ENCODE data around the gene UGT2A3. TPM values are rescaled to one million over a fixed set of nuclear protein-coding genes. Genes with fewer than 3 reads are reported as not detected.

The UGT2A3 gene
- total and polyA plus RNA-seq, 2 of the 4 experiments (the other 2 are of a cell fraction): not detected

GRCh38 chr4:68906780-68907137 lies 44.8 kb downstream of the UGT2A3 start:
- intact Hi-C loops (cut with micrococcal nuclease): no loop called here
- no peak overlapping the region for H3K4me2 ChIP-seq (ENCODE audit: low read depth, low read length)

More at GRCh38 chr4:68906780-68907137, 44.8 kb downstream of the UGT2A3 start:
- H3K36me3 ChIP-seq (ENCODE audit: control insufficient read depth, insufficient read depth, low read length): no peaks in the 10 kb centered on the region
- no peak overlapping the region for H3K4me3 ChIP-seq (ENCODE audit: insufficient read depth, low read depth, low read length)
- WGBS, 2 experiments (ENCODE audit: extremely low coverage in 2 of 2, insufficient read length in 1 of 2): no CpG with 5 or more reads among the region's 10 CpGs
- H4K91ac ChIP-seq (ENCODE audit: insufficient read depth, low read depth, low read length): no peak overlapping the region
- H4K8ac ChIP-seq (ENCODE audit: low read depth in 2 of 2, low read length in 2 of 2): no peak overlapping the region
- BruUV-seq (replicated peaks): no TSS peak
- H3K9me3 ChIP-seq (ENCODE audit: control insufficient read depth, insufficient read depth, low read length): no peaks in the 10 kb centered on the region
- in situ Hi-C loops (cut with MboI; ENCODE audit: low sequenced_read_pairs): no loop called here
- H3K4ac ChIP-seq (ENCODE audit: low read depth, low read length): no peak overlapping the region
- no peak for TF ChIP-seq MAZ (IDR thresholded peaks at IDR 0.05; ENCODE audit: borderline replicate concordance, low read depth, low read length)
- TF ChIP-seq MAFK (IDR thresholded peaks at IDR 0.05; ENCODE audit: low read depth, low read length): no peak
- TF ChIP-seq CHD1 (IDR thresholded peaks at IDR 0.05; ENCODE audit: low read depth, low read length): no peak
- TF ChIP-seq SMC3 (IDR thresholded peaks at IDR 0.05; ENCODE audit: low read depth, low read length): no peak
- TF ChIP-seq CTCF (conservative IDR thresholded peaks at IDR 0.05; ENCODE audit: low read depth, low read length): no peak
- TF ChIP-seq FOS (IDR thresholded peaks at IDR 0.05; ENCODE audit: low read depth, low read length): no peak
- no peak for TF ChIP-seq NFE2L2 (IDR thresholded peaks at IDR 0.05; ENCODE audit: low read depth, low read length)
- TF ChIP-seq ELK1 (IDR thresholded peaks at IDR 0.05; ENCODE audit: borderline replicate concordance, low read depth, low read length): no peak
- TF ChIP-seq USF2 (IDR thresholded peaks at IDR 0.05; ENCODE audit: low read depth, low read length): no peak
- TF ChIP-seq MXI1 (IDR thresholded peaks at IDR 0.05; ENCODE audit: borderline replicate concordance, low read depth, low read length): no peak
- no peak for TF ChIP-seq RAD21 (IDR thresholded peaks at IDR 0.05; ENCODE audit: low read length)
- dilution Hi-C loops (cut with HindIII; ENCODE audit: low sequenced_read_pairs, unreplicated experiment): no loop called here
- DNase-seq (no peak), ATAC-seq (ENCODE audit: low read depth) (no peak)
- CTCF ChIA-PET: no interaction called here
- H2BK20ac ChIP-seq (ENCODE audit: low read depth, low read length): no peak overlapping the region
- peak overlapping the region; percentile 4 for H2AFZ ChIP-seq (replicated peaks; ENCODE audit: low read length, poor library complexity)
- no peaks in the 10 kb centered on the region for H3K27me3 ChIP-seq (ENCODE audit: control insufficient read depth, insufficient read depth, low read length)
- no peak overlapping the region for H2BK120ac ChIP-seq (ENCODE audit: low read depth, low read length)
- H3K9me1 ChIP-seq (ENCODE audit: insufficient read depth, low read length): no peaks in the 10 kb centered on the region
- H3K18ac ChIP-seq (ENCODE audit: low read depth, low read length): no peak overlapping the region
- H3K9ac ChIP-seq (ENCODE audit: low read depth, low read length): no peak overlapping the region
- no peak overlapping the region for H4K5ac ChIP-seq (ENCODE audit: low read depth, low read length)
- no peak overlapping the region for H2BK5ac ChIP-seq (ENCODE audit: low read depth, low read length, poor library complexity, severe bottlenecking)
- no peaks in the 10 kb centered on the region for H4K20me1 ChIP-seq (ENCODE audit: insufficient read depth, low read length)
- no peak overlapping the region for H2AK9ac ChIP-seq (replicated peaks; ENCODE audit: low read depth, low read length, poor library complexity)
- no peak overlapping the region for H2BK15ac ChIP-seq (ENCODE audit: low read depth, low read length)
- POLR2A ChIA-PET (ENCODE audit: unreplicated experiment): no interaction called here
- H3K27ac ChIP-seq (ENCODE audit: insufficient read depth, low read length): no peak overlapping the region
- no peaks in the 10 kb centered on the region for H3K4me1 ChIP-seq (ENCODE audit: control insufficient read depth, insufficient read depth, low read length)
- no peak overlapping the region for H3K23ac ChIP-seq (ENCODE audit: low read depth, low read length)
- H3K14ac ChIP-seq (replicated peaks; ENCODE audit: low read depth, low read length): no peak overlapping the region
- no peak overlapping the region for H2AK5ac ChIP-seq (ENCODE audit: low read depth, low read length)
- H3K79me1 ChIP-seq (ENCODE audit: low read depth in 1 of 2, low read length in 2 of 2): no peaks in the 10 kb centered on the region
- H3K56ac ChIP-seq (ENCODE audit: extremely low read depth, insufficient read depth, low read length): no peak overlapping the region
